GM18861 (cell line): ENCODE measurements around the gene NT5C.
"Not testable (repeated sequence)": the region's sequence is repeated elsewhere in the genome, so short reads cannot be mapped to it uniquely, and the experiment has no call there.

ENCODE experiments used
- ATAC-seq: cut with Tn5 transposase; IDR thresholded peaks from one replicate; pipeline ENCODE4 v1.9.1; 2021; ENCODE audit not compliant: unreplicated experiment

Gene NT5C

GRCh38 chr17:75131278-75132017 lies at the start of gene NT5C:
Gene NT5C, minus strand, starts transcription at chr17:75131742. Its CDS starts 35 bp downstream, at chr17:75131707.
- peak; percentile 66 for ATAC-seq

GRCh38 chr17:75181110-75181509 lies 49.6 kb upstream of the NT5C start:
- ATAC-seq, result no peak

GRCh38 chr17:75178453-75178852 lies 46.9 kb upstream of the NT5C start:
- ATAC-seq, result no peak

- ATAC-seq, result no peak
These were observed 45.1 kb upstream of the NT5C start for GRCh38 chr17:75176625-75177024.

- no peak for ATAC-seq
These were observed 43.5 kb upstream of the NT5C start for GRCh38 chr17:75174996-75175395.

- no peak for ATAC-seq
These were observed 42.0 kb upstream of the NT5C start for GRCh38 chr17:75173526-75173925.

- no peak for ATAC-seq
These were observed 37.5 kb upstream of the NT5C start for GRCh38 chr17:75168998-75169397.

- ATAC-seq, result not testable (repeated sequence)
These were observed 33.1 kb upstream of the NT5C start for GRCh38 chr17:75164606-75165005.

- no peak for ATAC-seq
These were observed 31.5 kb upstream of the NT5C start for GRCh38 chr17:75163074-75163473.

GRCh38 chr17:75160211-75160610 lies 28.7 kb upstream of the NT5C start:
- no peak for ATAC-seq

GRCh38 chr17:75159196-75160031 lies 27.9 kb upstream of the NT5C start:
- no peak for ATAC-seq

GRCh38 chr17:75158480-75158879 lies 26.9 kb upstream of the NT5C start:
- not testable (repeated sequence) for ATAC-seq

- ATAC-seq, result no peak
These were observed 23.7 kb upstream of the NT5C start for GRCh38 chr17:75155191-75155601.

GRCh38 chr17:75154195-75155106 lies 22.9 kb upstream of the NT5C start, which contains the start of gene JPT1:
Gene JPT1, minus strand, starts transcription at chr17:75154512. Its CDS starts 115 bp downstream, at chr17:75154397.
- peak; percentile 91 for ATAC-seq

GRCh38 chr17:75153780-75154194 lies 22.2 kb upstream of the NT5C start:
- ATAC-seq, result peak; percentile 13

GRCh38 chr17:75152922-75153779 lies 21.6 kb upstream of the NT5C start:
- ATAC-seq, result no peak

GRCh38 chr17:75152523-75152921 lies 21.0 kb upstream of the NT5C start:
- ATAC-seq, result no peak

- no peak for ATAC-seq
These were observed 20.4 kb upstream of the NT5C start for GRCh38 chr17:75151930-75152329.

- no peak for ATAC-seq
These were observed 16.5 kb upstream of the NT5C start for GRCh38 chr17:75147878-75148546.
